GM19023 (cell line): Measurements from ENCODE around the gene PDGFRA.
"Not testable (repeated sequence)": the region's sequence is repeated elsewhere in the genome, so short reads cannot be mapped to it uniquely, and the experiment has no call there.

ENCODE experiments used
- ATAC-seq: cut with Tn5 transposase; IDR thresholded peaks from one replicate; pipeline ENCODE4 v1.9.1; 2021; ENCODE audit warnings: mild to moderate bottlenecking, moderate library complexity; ENCODE audit not compliant: unreplicated experiment

PDGFRA gene

GRCh38 chr4:54227256-54228055 lies 1.6 kb upstream of the PDGFRA start:
- no peak for ATAC-seq

GRCh38 chr4:54228056-54228527 lies 1.0 kb upstream of the PDGFRA start:
- no peak for ATAC-seq

GRCh38 chr4:54228546-54228945 lies 547 bp upstream of the PDGFRA start:
- no peak for ATAC-seq

GRCh38 chr4:54229631-54230483 lies 764 bp downstream of the PDGFRA start:
- no peak for ATAC-seq

- ATAC-seq = no peak
Measured at GRCh38 chr4:54230484-54231418, 1.7 kb downstream of the PDGFRA start.

GRCh38 chr4:54231419-54231767 lies 2.3 kb downstream of the PDGFRA start:
- ATAC-seq = no peak

- no peak for ATAC-seq
Measured at GRCh38 chr4:54231768-54232688, 2.9 kb downstream of the PDGFRA start.

GRCh38 chr4:54233277-54233696 lies 4.2 kb downstream of the PDGFRA start:
- peak; percentile 87 for ATAC-seq

- peak; percentile 44 for ATAC-seq
Measured at GRCh38 chr4:54233697-54234496, 4.8 kb downstream of the PDGFRA start.

- ATAC-seq = no peak
Measured at GRCh38 chr4:54234497-54235205, 5.6 kb downstream of the PDGFRA start.

GRCh38 chr4:54236316-54236715 lies 7.2 kb downstream of the PDGFRA start:
- ATAC-seq = not testable (repeated sequence)

- ATAC-seq = no peak
Measured at GRCh38 chr4:54237770-54238169, 8.7 kb downstream of the PDGFRA start.

- no peak for ATAC-seq
Measured at GRCh38 chr4:54238389-54238788, 9.3 kb downstream of the PDGFRA start.

- not testable (repeated sequence) for ATAC-seq
Measured at GRCh38 chr4:54241268-54241823, 12.3 kb downstream of the PDGFRA start.

- ATAC-seq = not testable (repeated sequence)
Measured at GRCh38 chr4:54243541-54243940, 14.4 kb downstream of the PDGFRA start.

- ATAC-seq = not testable (repeated sequence)
Measured at GRCh38 chr4:54252312-54252711, 23.2 kb downstream of the PDGFRA start.

GRCh38 chr4:54254116-54254914 lies 25.2 kb downstream of the PDGFRA start:
- no peak for ATAC-seq
